HepG2 (cell line): Measurements from ENCODE around the gene COPS7A. TPM values are rescaled to one million over a fixed set of nuclear protein-coding genes. Genes with fewer than 3 reads are reported as not detected.
A peak's percentile ranks its signal among the peaks of the same experiment; 100 is the strongest.

Experiments
- AKAP8 ChIP-seq: sonication (generic); formaldehyde crosslinking; IDR thresholded peaks from 2 replicates; pipeline ENCODE4 v1.5.1; 2020; ENCODE audit warnings: mild to moderate bottlenecking, missing genetic modification reagents
- BORCS8-MEF2B ChIP-seq: sonication (generic); formaldehyde crosslinking; IDR thresholded peaks from 2 replicates; pipeline ENCODE4 v1.8.0; 2022; ENCODE audit warnings: mild to moderate bottlenecking, missing genetic modification reagents
- CCDC6 ChIP-seq: sonication (generic); formaldehyde crosslinking; IDR thresholded peaks from 2 replicates; pipeline ENCODE4 v1.8.1; 2022; ENCODE audit warnings: mild to moderate bottlenecking, missing genetic modification reagents, moderate library complexity
- FOXC1 ChIP-seq: sonication (generic); formaldehyde crosslinking; IDR thresholded peaks from 2 replicates; pipeline ENCODE4 v1.8.0; 2022; ENCODE audit warnings: mild to moderate bottlenecking, missing genetic modification reagents, borderline replicate concordance
- GMEB1 ChIP-seq: sonication (generic); formaldehyde crosslinking; IDR thresholded peaks from 2 replicates; pipeline ENCODE4 v1.5.1; 2020; ENCODE audit warnings: missing genetic modification reagents, mild to moderate bottlenecking, borderline replicate concordance
- KDM2A ChIP-seq: sonication (generic); formaldehyde crosslinking; IDR thresholded peaks from 2 replicates; pipeline ENCODE4 v1.4.0; 2020; ENCODE audit warnings: low read depth, missing genetic modification reagents, borderline replicate concordance
- RFX5 ChIP-seq: IDR thresholded peaks from 2 replicates; pipeline ENCODE4 v1.6.1; 2011; ENCODE audit warnings: low read depth, low read length, improper control_type of control experiment
- THYN1 ChIP-seq: sonication (generic); formaldehyde crosslinking; IDR thresholded peaks from 2 replicates; pipeline ENCODE4 v1.8.1; 2023; ENCODE audit warnings: low read depth, mild to moderate bottlenecking, moderate library complexity, missing genetic modification reagents, borderline replicate concordance
- TMF1 ChIP-seq: sonication (generic); formaldehyde crosslinking; IDR thresholded peaks from 2 replicates; pipeline ENCODE4 v1.8.1; 2022; ENCODE audit warnings: low read depth, missing genetic modification reagents
- ZBTB2 ChIP-seq: sonication (generic); formaldehyde crosslinking; IDR thresholded peaks from 2 replicates; pipeline ENCODE4 v1.8.0; 2022; ENCODE audit warnings: low read depth, missing genetic modification reagents
- ZFP37 ChIP-seq: sonication (generic); formaldehyde crosslinking; IDR thresholded peaks from 2 replicates; pipeline ENCODE4 v1.4.0; 2020; ENCODE audit warnings: missing genetic modification reagents, borderline replicate concordance
- ZFY ChIP-seq: sonication (generic); formaldehyde crosslinking; IDR thresholded peaks from 2 replicates; pipeline ENCODE4 v1.4.0; 2020; ENCODE audit warnings: missing genetic modification reagents
- ZMAT3 ChIP-seq: sonication (generic); formaldehyde crosslinking; conservative IDR thresholded peaks from 2 replicates; pipeline ENCODE4 v1.7.0; 2021; ENCODE audit warnings: missing genetic modification reagents
- ZNF274 ChIP-seq: sonication (generic); formaldehyde crosslinking; IDR thresholded peaks from 2 replicates; pipeline ENCODE4 v1.5.1; 2020; ENCODE audit warnings: mild to moderate bottlenecking, missing genetic modification reagents
- ZNF343 ChIP-seq: sonication (generic); formaldehyde crosslinking; IDR thresholded peaks from 2 replicates; pipeline ENCODE4 v1.4.0; 2020; ENCODE audit warnings: mild to moderate bottlenecking, missing genetic modification reagents
- polyA plus RNA-seq, 8 experiments: library from polyadenylated mRNA; depleted of rRNA in 3 of 8; stranded (reverse) in 7 of 8; unstranded in 1 of 8; fragments of >200 nt; fragmentation: Illumina TruSeq in 4 of 8; extraction: Trizol in 4 of 8; gene quantifications; 2 replicates each; pipeline versions ENCODE4 v1.2.1 to v1.2.3, GENCODE V29; 2011 to 2016; ENCODE audit warnings: low read depth in 4 of 8, missing spikeins in 1 of 8, mixed read lengths in 1 of 8; ENCODE audit not compliant: insufficient read depth in 1 of 8
- total RNA-seq, 5 experiments: library from RNA; depleted of rRNA; stranded (reverse); fragments of >200 nt; fragmentation: Illumina TruSeq; extraction: Trizol; gene quantifications; 2 replicates each; pipeline ENCODE4 v1.2.3, GENCODE V29; 2016; ENCODE audit warnings: low read depth in 1 of 5
- TF ChIP-seq, protein P1 (sequence below): sonication (generic); formaldehyde crosslinking; IDR thresholded peaks from 2 replicates; pipeline ENCODE4 v1.5.1; 2020; ENCODE audit warnings: mild to moderate bottlenecking, missing genetic modification reagents, moderate library complexity
- TF ChIP-seq, protein P2 (sequence below): sonication (generic); formaldehyde crosslinking; IDR thresholded peaks from 2 replicates; pipeline ENCODE4 v1.4.0; 2020; ENCODE audit warnings: mild to moderate bottlenecking, low read depth, missing genetic modification reagents

The COPS7A gene
- total and polyA plus RNA-seq, 2 of the 13 experiments (the other 11 are each of a cell fraction or from before 2014, with no cell fraction given): 40.0 to 73.6 TPM

DNA sequence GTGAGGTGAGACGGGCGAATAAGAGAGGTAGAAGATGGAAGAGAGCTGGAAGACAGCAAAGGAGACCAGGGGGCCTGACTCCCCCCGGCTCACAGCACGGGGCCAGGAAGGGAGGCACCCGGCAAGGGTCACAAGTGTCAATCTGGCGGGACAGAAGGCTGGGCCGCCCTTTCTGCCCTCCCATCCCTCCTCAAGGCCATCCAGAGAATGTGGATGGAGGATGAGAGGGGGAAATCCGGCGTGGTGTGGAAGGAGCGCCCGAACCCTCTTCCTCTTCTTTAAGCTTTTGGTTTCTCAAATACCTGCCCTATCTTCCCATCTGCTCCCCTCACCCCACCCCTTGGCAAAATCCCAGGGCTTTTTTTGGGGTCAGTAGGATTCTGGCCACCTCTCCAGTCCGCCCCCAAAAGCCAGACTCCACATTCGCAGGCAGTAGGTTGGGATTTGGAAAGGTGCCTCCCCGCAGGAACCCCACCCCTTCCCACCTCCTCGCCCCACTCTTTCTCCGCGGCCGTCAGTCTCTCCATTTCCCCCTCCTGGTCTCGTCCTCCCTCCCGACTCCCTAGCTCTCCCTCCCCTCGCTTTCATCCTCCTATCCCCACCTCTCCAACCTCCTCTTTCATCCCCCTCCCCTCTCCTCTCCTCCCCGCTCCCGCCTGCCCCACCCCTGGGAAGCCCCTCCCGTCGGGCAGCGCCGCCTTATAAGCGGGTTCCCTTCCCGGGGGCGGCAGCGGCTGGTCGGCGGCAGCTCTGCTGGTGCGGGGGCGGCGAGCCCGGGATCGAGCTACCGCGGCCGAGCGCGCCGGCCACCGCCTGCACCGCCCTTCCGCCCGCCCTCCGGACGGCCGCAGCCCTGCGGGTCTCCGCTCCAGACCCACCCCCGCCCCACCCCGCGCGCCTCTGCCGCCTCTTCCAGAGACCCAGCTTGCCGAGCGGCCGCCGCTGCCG is 42.1 kb downstream of the COPS7A start, which contains the start of gene PTMS (continued):
- peak; percentile 3; the same call in 1 of the 2 replicates for TF ChIP-seq GMEB1 (CRISPR knock-in tag)
- TF ChIP-seq CCDC6: no peak
- TF ChIP-seq, protein P1, sequence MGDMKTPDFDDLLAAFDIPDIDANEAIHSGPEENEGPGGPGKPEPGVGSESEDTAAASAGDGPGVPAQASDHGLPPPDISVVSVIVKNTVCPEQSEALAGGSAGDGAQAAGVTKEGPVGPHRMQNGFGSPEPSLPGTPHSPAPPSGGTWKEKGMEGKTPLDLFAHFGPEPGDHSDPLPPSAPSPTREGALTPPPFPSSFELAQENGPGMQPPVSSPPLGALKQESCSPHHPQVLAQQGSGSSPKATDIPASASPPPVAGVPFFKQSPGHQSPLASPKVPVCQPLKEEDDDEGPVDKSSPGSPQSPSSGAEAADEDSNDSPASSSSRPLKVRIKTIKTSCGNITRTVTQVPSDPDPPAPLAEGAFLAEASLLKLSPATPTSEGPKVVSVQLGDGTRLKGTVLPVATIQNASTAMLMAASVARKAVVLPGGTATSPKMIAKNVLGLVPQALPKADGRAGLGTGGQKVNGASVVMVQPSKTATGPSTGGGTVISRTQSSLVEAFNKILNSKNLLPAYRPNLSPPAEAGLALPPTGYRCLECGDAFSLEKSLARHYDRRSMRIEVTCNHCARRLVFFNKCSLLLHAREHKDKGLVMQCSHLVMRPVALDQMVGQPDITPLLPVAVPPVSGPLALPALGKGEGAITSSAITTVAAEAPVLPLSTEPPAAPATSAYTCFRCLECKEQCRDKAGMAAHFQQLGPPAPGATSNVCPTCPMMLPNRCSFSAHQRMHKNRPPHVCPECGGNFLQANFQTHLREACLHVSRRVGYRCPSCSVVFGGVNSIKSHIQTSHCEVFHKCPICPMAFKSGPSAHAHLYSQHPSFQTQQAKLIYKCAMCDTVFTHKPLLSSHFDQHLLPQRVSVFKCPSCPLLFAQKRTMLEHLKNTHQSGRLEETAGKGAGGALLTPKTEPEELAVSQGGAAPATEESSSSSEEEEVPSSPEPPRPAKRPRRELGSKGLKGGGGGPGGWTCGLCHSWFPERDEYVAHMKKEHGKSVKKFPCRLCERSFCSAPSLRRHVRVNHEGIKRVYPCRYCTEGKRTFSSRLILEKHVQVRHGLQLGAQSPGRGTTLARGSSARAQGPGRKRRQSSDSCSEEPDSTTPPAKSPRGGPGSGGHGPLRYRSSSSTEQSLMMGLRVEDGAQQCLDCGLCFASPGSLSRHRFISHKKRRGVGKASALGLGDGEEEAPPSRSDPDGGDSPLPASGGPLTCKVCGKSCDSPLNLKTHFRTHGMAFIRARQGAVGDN: peak; percentile 8; the same call in 1 of the 2 replicates
- peak; percentile 7; the same call in 1 of the 2 replicates for TF ChIP-seq ZFY (CRISPR knock-in tag)
- TF ChIP-seq ZFP37 (CRISPR knock-in tag): no peak
- TF ChIP-seq ZNF274 (CRISPR knock-in tag): no peak
- no peak for TF ChIP-seq THYN1 (CRISPR knock-in tag)
- TF ChIP-seq FOXC1 (CRISPR knock-in tag): 0 out of 2 replicates have a peak, but pooled peaks have one; percentile 25
- TF ChIP-seq TMF1: peak; percentile 9; the same call in 1 of the 2 replicates
- TF ChIP-seq, protein P2, sequence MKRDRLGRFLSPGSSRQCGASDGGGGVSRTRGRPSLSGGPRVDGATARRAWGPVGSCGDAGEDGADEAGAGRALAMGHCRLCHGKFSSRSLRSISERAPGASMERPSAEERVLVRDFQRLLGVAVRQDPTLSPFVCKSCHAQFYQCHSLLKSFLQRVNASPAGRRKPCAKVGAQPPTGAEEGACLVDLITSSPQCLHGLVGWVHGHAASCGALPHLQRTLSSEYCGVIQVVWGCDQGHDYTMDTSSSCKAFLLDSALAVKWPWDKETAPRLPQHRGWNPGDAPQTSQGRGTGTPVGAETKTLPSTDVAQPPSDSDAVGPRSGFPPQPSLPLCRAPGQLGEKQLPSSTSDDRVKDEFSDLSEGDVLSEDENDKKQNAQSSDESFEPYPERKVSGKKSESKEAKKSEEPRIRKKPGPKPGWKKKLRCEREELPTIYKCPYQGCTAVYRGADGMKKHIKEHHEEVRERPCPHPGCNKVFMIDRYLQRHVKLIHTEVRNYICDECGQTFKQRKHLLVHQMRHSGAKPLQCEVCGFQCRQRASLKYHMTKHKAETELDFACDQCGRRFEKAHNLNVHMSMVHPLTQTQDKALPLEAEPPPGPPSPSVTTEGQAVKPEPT: no peak
- no peak for TF ChIP-seq ZNF343 (CRISPR knock-in tag)
- TF ChIP-seq AKAP8 (CRISPR knock-in tag): no peak
- 0 out of 2 replicates have a peak, but pooled peaks have one; percentile 22 for TF ChIP-seq ZMAT3 (CRISPR knock-in tag)
- TF ChIP-seq ZBTB2: 0 out of 2 replicates have a peak, but pooled peaks have one; percentile 12
- TF ChIP-seq KDM2A: 0 out of 2 replicates have a peak, but pooled peaks have one; percentile 40
- peak; percentile 22; the same call in 1 of the 2 replicates for TF ChIP-seq BORCS8-MEF2B (CRISPR knock-in tag)
- no peak for TF ChIP-seq RFX5
